Measurements from ENCODE around the gene DAB2IP.

The DAB2IP gene

DNA sequence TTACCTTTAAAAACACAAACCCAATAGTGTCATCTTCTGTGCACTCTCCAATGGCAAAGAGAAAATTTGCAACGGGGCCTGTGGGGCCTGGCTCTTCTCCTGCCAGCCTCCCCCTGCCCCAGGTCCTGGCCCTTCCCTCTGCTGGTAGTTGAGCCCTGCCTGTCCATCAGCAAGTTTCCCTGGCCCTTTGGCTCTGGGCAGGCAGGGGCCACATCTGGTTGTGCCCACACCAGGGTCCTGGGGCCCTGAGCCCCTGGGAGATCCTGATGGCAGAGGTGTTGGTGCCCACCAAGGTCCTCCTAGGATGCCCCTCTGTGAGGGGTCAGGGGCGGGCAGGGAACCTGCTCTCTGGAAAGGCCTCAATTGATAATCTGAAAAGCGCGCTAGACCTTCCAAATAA is 157.3 kb downstream of the DAB2IP start:
- Mint-ChIP-seq H3K9me3 (peaks cover 11% of the 10 kb centered on the region), H3K27ac (no peak overlapping the region), H3K36me3 (ENCODE audit: low read depth) (peaks cover 4% of the 10 kb centered on the region), H3K4me1 (no peaks in the 10 kb centered on the region), H3K4me3 (no peak overlapping the region), H3K27me3 (ENCODE audit: low read depth) (peaks cover 4% of the 10 kb centered on the region)
- TF ChIP-seq, protein P1, sequence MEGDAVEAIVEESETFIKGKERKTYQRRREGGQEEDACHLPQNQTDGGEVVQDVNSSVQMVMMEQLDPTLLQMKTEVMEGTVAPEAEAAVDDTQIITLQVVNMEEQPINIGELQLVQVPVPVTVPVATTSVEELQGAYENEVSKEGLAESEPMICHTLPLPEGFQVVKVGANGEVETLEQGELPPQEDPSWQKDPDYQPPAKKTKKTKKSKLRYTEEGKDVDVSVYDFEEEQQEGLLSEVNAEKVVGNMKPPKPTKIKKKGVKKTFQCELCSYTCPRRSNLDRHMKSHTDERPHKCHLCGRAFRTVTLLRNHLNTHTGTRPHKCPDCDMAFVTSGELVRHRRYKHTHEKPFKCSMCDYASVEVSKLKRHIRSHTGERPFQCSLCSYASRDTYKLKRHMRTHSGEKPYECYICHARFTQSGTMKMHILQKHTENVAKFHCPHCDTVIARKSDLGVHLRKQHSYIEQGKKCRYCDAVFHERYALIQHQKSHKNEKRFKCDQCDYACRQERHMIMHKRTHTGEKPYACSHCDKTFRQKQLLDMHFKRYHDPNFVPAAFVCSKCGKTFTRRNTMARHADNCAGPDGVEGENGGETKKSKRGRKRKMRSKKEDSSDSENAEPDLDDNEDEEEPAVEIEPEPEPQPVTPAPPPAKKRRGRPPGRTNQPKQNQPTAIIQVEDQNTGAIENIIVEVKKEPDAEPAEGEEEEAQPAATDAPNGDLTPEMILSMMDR (IDR thresholded peaks at IDR 0.05; ENCODE audit: unreplicated experiment in 3 of 3): no peak

DNA sequence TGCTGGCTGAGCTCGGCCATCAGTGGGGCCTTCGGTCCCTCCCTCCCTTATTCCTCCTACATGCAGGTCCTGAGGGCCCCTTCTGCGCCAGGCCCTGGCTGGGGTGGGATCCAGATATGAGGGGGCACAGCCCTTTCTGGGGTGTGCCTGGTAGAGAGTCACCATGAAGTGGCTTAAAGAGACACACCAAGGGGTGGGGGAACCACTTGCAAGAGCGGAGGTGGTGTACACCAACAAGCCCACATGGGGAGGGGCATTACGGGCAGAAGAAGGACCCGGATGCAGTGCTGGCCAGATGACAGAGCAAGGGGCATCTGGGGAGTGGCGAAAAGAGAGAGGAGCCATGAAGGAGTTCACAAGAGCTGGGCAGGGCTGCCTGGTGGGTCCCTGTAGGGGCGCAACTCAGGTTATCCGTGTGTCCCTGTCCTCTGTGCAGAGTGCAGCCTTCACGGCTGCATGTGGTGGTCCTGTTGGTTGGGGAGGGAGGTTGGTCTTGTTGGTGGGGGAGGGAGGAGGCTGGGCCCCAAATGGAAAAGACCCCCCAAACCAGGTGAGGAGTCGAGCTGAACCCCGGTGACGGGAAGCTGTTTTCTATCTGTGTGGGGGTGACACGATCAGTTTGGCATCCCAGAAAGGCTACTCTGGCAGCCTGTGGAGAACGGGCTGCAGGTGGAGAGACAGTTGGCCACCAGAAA is 158.1 kb downstream of the DAB2IP start:
- Mint-ChIP-seq H3K9me3 (peaks cover 6% of the 10 kb centered on the region), H3K4me1 (no peaks in the 10 kb centered on the region), H3K27me3 (ENCODE audit: low read depth) (peaks cover 4% of the 10 kb centered on the region), H3K4me3 (no peak overlapping the region), H3K27ac (no peak overlapping the region), H3K36me3 (ENCODE audit: low read depth) (peaks cover 4% of the 10 kb centered on the region)
- TF ChIP-seq, protein P1 (IDR thresholded peaks at IDR 0.05; ENCODE audit: unreplicated experiment in 3 of 3): no peak

DNA sequence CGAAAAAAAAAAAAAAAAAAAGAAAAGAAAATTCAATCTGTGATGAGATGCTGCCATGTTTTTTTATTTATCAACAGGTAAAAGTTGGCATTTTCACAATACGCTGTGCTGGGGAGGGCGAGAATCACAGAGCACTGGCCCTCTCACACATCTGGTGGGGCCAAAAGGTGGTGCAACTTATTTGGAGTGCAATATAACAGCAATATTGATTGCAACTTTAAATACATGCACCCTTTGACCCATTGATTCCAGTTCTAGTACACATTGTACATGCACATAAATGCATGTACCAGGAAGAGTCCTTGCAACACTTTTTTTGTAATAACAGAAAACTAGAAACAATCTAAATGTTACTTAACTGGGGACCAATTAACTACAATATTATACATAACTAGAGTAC is 159.1 kb downstream of the DAB2IP start:
- Mint-ChIP-seq H3K27ac (no peak overlapping the region), H3K27me3 (ENCODE audit: low read depth) (peaks cover 9% of the 10 kb centered on the region), H3K36me3 (ENCODE audit: low read depth) (no peaks in the 10 kb centered on the region), H3K4me3 (no peak overlapping the region), H3K4me1 (peaks cover 8% of the 10 kb centered on the region), H3K9me3 (no peaks in the 10 kb centered on the region)
- TF ChIP-seq, protein P1 (IDR thresholded peaks at IDR 0.05; ENCODE audit: unreplicated experiment in 3 of 3): no peak

DNA sequence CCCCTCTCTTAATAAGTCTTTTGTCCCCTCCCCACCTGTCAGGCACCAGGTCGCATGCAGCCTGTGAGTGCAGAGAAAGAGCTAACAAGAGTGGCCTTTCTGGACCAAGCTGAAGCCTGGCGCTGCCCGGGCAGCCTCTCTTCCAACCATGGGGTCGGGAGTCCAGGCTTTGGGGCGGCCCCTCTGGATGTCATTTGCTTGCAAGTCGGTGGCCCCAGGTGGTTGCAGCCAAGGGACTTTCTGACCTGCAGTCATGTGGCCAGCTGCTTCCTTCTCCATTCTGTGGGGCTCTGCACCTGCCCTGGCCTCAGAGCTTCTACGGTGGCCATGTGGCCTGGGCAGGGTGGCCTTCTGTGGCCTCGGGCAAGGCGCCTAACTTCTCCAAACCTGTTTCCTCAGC is 159.7 kb downstream of the DAB2IP start:
- Mint-ChIP-seq H3K9me3 (no peaks in the 10 kb centered on the region), H3K27me3 (ENCODE audit: low read depth) (peaks cover 9% of the 10 kb centered on the region), H3K36me3 (ENCODE audit: low read depth) (no peaks in the 10 kb centered on the region), H3K27ac (no peak overlapping the region), H3K4me3 (no peak overlapping the region), H3K4me1 (peaks cover 8% of the 10 kb centered on the region)
- TF ChIP-seq, protein P1 (IDR thresholded peaks at IDR 0.05; ENCODE audit: unreplicated experiment in 3 of 3): no peak

DNA sequence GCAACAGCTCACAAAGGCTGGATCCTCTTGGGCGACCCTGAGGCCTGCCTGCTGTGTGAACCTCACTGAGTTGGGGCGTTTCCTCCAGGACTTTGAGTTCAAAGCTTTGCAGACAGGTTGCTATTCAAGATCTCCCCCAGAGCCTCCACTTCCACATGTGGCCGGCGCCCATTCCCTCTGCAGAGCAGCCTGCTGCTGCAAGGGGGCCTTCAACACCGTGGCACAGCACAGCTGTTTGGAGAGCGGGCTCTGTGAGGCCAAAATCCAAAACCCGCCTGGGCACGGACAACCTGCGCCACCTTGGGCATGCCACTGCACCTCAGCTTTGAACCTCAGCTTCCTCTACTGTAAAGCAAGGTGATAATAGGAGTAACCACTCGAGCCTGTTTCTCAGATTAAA is 160.3 kb downstream of the DAB2IP start:
- Mint-ChIP-seq H3K27ac (no peak overlapping the region), H3K36me3 (ENCODE audit: low read depth) (no peaks in the 10 kb centered on the region), H3K27me3 (ENCODE audit: low read depth) (peaks cover 9% of the 10 kb centered on the region), H3K4me1 (peaks cover 9% of the 10 kb centered on the region), H3K9me3 (no peaks in the 10 kb centered on the region), H3K4me3 (no peak overlapping the region)
- TF ChIP-seq, protein P1 (IDR thresholded peaks at IDR 0.05; ENCODE audit: unreplicated experiment in 3 of 3): no peak

DNA sequence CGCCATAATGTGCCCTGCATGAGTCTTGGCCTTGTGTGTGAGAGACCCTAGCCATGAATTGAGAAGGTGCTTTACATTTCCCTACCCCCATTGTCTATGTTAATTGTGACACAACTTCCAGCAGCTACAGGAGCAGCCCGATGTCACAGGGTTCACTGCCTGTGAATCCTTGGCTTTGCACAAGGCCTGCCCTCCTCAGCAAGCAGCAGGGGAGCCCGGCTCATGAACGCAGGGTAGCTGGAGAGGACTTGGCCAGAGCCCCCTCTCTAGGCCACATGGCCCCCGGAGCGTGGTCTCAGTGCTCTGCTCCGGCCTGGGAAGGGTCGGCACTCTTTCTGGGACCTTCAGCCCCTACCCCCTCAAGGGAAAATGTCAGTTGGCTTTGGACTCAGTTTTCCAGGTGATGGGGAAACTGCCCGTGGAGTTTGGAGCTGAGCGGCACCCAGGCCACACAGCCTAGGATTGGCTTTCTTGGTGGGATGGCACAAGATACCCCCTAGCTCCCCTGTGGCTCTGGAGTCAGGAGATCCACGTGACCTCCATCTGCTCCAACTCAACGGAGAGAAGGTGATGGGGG is 160.8 kb downstream of the DAB2IP start:
- Mint-ChIP-seq H3K27ac (no peak overlapping the region), H3K4me3 (no peak overlapping the region), H3K4me1 (peaks cover 13% of the 10 kb centered on the region), H3K9me3 (no peaks in the 10 kb centered on the region), H3K36me3 (ENCODE audit: low read depth) (no peaks in the 10 kb centered on the region), H3K27me3 (ENCODE audit: low read depth) (peaks cover 14% of the 10 kb centered on the region)
- TF ChIP-seq, protein P1 (IDR thresholded peaks at IDR 0.05; ENCODE audit: unreplicated experiment in 3 of 3): no peak

All from nephron (organoid).